Measurements from ENCODE around the gene POMZP3.
"Not testable (repeated sequence)": the region's sequence is repeated elsewhere in the genome, so short reads cannot be mapped to it uniquely, and the experiment has no call there.

DNA sequence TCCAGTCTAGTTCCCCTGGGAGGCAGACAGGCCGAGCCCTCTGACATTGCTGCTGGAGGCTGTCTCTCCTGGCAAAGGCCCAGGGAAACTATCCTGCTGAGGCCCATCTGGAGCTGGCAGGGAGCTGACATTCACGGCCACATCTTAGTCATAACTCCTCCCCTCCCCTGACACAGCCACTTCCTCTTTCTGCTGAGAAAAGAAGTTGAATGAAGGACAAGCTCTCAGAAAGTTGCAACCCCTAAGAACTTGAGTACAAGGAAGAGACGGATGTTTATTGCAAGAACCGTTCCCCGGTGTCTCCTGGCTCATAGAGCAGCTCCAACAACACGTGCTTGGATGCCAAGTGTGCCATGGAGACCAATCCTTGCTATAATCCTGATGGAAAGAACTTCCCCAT lies 21.1 kb downstream of the POMZP3 start:
- not testable (repeated sequence) for TF ChIP-seq CTCF (IDR thresholded peaks at IDR 0.05); TCF7L2 (IDR thresholded peaks at IDR 0.05; ENCODE audit: low read depth, low read length); POLR2AphosphoS5 (IDR thresholded peaks at IDR 0.05; ENCODE audit: low read depth, low read length)
- TF ChIP-seq, protein P1, sequence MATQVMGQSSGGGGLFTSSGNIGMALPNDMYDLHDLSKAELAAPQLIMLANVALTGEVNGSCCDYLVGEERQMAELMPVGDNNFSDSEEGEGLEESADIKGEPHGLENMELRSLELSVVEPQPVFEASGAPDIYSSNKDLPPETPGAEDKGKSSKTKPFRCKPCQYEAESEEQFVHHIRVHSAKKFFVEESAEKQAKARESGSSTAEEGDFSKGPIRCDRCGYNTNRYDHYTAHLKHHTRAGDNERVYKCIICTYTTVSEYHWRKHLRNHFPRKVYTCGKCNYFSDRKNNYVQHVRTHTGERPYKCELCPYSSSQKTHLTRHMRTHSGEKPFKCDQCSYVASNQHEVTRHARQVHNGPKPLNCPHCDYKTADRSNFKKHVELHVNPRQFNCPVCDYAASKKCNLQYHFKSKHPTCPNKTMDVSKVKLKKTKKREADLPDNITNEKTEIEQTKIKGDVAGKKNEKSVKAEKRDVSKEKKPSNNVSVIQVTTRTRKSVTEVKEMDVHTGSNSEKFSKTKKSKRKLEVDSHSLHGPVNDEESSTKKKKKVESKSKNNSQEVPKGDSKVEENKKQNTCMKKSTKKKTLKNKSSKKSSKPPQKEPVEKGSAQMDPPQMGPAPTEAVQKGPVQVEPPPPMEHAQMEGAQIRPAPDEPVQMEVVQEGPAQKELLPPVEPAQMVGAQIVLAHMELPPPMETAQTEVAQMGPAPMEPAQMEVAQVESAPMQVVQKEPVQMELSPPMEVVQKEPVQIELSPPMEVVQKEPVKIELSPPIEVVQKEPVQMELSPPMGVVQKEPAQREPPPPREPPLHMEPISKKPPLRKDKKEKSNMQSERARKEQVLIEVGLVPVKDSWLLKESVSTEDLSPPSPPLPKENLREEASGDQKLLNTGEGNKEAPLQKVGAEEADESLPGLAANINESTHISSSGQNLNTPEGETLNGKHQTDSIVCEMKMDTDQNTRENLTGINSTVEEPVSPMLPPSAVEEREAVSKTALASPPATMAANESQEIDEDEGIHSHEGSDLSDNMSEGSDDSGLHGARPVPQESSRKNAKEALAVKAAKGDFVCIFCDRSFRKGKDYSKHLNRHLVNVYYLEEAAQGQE (IDR thresholded peaks at IDR 0.05; ENCODE audit: insufficient read depth in 1 of 2, low read depth in 2 of 2, low read length in 1 of 2): not testable (repeated sequence)
